ENCODE results near the gene SUPT6H.

SUPT6H gene

DNA sequence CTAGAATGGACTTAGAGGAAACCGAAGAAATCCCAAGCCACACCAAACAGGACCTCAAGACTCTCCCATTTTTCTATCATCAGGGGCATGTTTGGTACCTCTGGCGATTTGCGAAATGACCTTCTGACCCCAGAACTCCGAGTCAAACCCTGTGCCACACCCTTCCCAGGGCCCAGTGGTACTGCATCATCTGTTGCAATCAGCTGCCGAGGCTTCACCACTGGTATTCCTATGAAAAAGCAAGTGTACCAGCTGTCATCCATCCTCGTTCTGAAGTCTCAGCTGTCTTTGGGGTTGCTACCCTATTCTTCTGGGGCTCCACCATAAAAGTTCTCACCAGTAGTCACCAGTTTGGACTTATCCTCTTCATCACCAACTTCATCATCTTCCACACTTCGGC lies 45.7 kb upstream of the SUPT6H start:
- Histone ChIP-seq H3K4me3 (ENCODE audit: low read depth, low read length) (no peak overlapping the region), H3K27ac (no peak overlapping the region), H3K9me3 (ENCODE audit: severe bottlenecking) (no peaks in the 10 kb centered on the region), H3K27me3 (ENCODE audit: insufficient read depth, low read depth, severe bottlenecking) (no peaks in the 10 kb centered on the region), H3K36me3 (peaks cover 93% of the 10 kb centered on the region)
- TF ChIP-seq, protein P1, sequence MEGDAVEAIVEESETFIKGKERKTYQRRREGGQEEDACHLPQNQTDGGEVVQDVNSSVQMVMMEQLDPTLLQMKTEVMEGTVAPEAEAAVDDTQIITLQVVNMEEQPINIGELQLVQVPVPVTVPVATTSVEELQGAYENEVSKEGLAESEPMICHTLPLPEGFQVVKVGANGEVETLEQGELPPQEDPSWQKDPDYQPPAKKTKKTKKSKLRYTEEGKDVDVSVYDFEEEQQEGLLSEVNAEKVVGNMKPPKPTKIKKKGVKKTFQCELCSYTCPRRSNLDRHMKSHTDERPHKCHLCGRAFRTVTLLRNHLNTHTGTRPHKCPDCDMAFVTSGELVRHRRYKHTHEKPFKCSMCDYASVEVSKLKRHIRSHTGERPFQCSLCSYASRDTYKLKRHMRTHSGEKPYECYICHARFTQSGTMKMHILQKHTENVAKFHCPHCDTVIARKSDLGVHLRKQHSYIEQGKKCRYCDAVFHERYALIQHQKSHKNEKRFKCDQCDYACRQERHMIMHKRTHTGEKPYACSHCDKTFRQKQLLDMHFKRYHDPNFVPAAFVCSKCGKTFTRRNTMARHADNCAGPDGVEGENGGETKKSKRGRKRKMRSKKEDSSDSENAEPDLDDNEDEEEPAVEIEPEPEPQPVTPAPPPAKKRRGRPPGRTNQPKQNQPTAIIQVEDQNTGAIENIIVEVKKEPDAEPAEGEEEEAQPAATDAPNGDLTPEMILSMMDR (IDR thresholded peaks at IDR 0.05; ENCODE audit: low read depth, low read length), result no peak
- DNase-seq, result no peak

DNA sequence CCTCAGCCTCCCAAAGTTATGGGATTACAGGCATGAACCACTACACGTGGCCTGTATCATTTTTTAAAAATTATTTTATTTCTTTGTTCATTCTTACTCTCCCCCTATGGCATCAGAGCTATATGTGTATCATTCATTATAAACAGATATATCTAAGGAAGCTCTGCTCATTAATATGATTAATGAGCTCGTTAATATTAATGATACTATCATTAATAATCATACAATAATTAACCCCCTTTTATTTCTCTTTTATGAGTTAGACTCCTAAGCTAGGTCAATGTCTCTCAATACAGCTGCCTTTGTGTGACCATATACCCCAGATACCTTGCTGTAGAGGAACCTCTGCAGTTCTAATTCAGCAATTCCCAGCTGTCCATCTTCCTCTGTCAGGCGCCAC lies 43.5 kb upstream of the SUPT6H start:
- no peaks in the 10 kb centered on the region for H3K9me3 ChIP-seq (ENCODE audit: severe bottlenecking)
- H3K4me3 ChIP-seq (ENCODE audit: low read depth, low read length), result no peak overlapping the region
- no peak for DNase-seq
- TF ChIP-seq, protein P1 (IDR thresholded peaks at IDR 0.05; ENCODE audit: low read depth, low read length), result no peak
- H3K27ac ChIP-seq, result no peak overlapping the region
- no peaks in the 10 kb centered on the region for H3K27me3 ChIP-seq (ENCODE audit: insufficient read depth, low read depth, severe bottlenecking)
- H3K36me3 ChIP-seq, result peaks cover 84% of the 10 kb centered on the region

DNA sequence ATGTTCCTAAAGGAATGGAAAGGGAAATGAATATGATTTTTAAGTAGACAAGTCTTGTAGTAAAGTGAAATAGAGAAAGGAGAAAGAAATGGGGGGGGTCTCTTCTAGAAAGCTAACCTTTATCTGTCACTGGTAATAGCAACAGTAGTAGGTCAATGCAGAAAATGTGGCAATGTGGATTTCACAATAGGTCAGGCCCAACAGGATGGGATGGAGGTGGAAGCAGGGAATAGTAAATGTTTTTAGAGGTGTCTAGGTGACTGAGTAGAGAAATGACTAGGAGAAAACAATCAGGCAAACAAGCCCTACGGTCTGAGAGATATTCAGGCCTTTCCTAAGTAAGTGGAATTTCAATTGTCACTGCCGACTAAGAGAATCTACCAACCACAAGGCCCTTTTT lies 42.0 kb upstream of the SUPT6H start:
- no peak overlapping the region for H3K27ac ChIP-seq
- no peak overlapping the region for H3K4me3 ChIP-seq (ENCODE audit: low read depth, low read length)
- TF ChIP-seq, protein P1 (IDR thresholded peaks at IDR 0.05; ENCODE audit: low read depth, low read length), result no peak
- H3K36me3 ChIP-seq, result peaks cover 87% of the 10 kb centered on the region
- DNase-seq, result no peak
- H3K9me3 ChIP-seq (ENCODE audit: severe bottlenecking), result no peaks in the 10 kb centered on the region
- no peaks in the 10 kb centered on the region for H3K27me3 ChIP-seq (ENCODE audit: insufficient read depth, low read depth, severe bottlenecking)

DNA sequence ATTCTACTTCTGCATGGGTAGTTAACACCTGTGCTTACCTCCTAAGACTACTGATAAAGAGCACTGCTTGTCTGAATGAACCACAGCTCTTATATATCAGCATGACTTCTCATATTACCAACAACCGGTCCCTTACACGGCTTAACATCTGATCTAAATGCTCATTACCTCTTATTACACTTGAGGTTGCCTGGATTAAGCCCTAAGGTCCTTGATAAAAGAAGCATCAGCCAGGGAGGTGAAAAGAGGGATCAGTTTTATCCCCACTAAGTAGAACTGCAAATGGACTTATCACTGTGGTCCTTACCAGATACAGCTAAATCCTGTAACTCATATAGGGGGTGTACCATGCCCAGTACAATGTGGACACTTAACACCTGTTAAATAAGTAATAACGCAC lies 39.8 kb upstream of the SUPT6H start:
- no peaks in the 10 kb centered on the region for H3K27me3 ChIP-seq (ENCODE audit: insufficient read depth, low read depth, severe bottlenecking)
- peak; percentile 50 for DNase-seq
- H3K27ac ChIP-seq, result no peak overlapping the region
- H3K4me3 ChIP-seq (ENCODE audit: low read depth, low read length), result no peak overlapping the region
- TF ChIP-seq, protein P1 (IDR thresholded peaks at IDR 0.05; ENCODE audit: low read depth, low read length), result no peak
- H3K36me3 ChIP-seq, result peaks cover 73% of the 10 kb centered on the region
- H3K9me3 ChIP-seq (ENCODE audit: severe bottlenecking), result no peaks in the 10 kb centered on the region

DNA sequence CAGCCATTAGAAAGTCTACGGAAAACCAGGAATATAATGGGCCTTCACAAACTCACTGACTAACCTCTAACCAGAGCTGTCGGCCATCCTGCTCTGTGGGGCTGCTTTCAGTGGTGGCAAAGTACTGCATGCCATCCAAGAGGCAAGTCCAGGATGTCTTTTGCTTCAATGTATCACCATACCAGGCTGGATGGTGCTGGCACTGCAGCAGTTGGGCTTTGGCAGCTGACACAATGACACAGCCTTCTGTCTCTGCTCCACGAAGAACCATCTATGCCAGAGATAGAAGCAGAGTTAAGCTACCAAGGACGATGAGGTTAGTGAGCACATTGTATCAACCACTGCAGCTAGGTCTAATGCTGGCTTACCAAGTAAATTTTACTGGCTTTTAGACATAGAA lies 38.3 kb upstream of the SUPT6H start:
- Histone ChIP-seq H3K36me3 (peaks cover 71% of the 10 kb centered on the region), H3K9me3 (ENCODE audit: severe bottlenecking) (no peaks in the 10 kb centered on the region), H3K4me3 (ENCODE audit: low read depth, low read length) (no peak overlapping the region), H3K27ac (no peak overlapping the region), H3K27me3 (ENCODE audit: insufficient read depth, low read depth, severe bottlenecking) (no peaks in the 10 kb centered on the region)
- DNase-seq, result no peak
- TF ChIP-seq, protein P1 (IDR thresholded peaks at IDR 0.05; ENCODE audit: low read depth, low read length), result no peak

DNA sequence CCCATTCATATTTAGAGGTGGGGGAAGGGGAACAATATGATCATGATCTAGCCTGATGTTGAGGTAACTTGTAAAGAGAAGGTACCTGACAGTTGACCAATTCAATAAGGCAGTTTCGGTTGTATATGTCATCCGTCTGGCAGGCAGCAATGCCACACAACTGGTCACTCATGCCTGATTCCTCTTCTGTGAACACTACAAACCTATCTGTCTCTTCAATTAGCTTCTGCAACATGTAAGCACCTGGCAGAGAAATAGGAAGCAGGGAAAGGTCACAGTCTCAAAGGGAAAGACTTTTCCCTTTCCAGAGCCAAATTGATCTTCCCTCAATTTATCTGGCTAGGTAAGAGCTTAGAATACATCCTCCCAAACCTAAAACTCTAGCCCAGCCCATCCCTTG lies 37.9 kb upstream of the SUPT6H start:
- H3K36me3 ChIP-seq, result peaks cover 69% of the 10 kb centered on the region
- no peak overlapping the region for H3K27ac ChIP-seq
- no peak overlapping the region for H3K4me3 ChIP-seq (ENCODE audit: low read depth, low read length)
- no peak for DNase-seq
- H3K27me3 ChIP-seq (ENCODE audit: insufficient read depth, low read depth, severe bottlenecking), result no peaks in the 10 kb centered on the region
- H3K9me3 ChIP-seq (ENCODE audit: severe bottlenecking), result no peaks in the 10 kb centered on the region
- TF ChIP-seq, protein P1 (IDR thresholded peaks at IDR 0.05; ENCODE audit: low read depth, low read length), result no peak
